MV-4-11 (cell line): ENCODE results near the gene DLK2.
"Not testable (repeated sequence)": the region's sequence is repeated elsewhere in the genome, so short reads cannot be mapped to it uniquely, and the experiment has no call there.

Experiments
- DNase-seq: peaks from one replicate; lab custom pipeline; 2025; lab: John Stamatoyannopoulos, UW

Gene DLK2

GRCh38 chr6:43455531-43456428 lies at the start of gene DLK2:
Gene DLK2, minus strand, starts transcription at chr6:43455548. Its CDS starts 723 bp downstream, at chr6:43454825.
- DNase-seq: no peak

- DNase-seq: no peak
Observed at GRCh38 chr6:43503443-43503842, 48.1 kb upstream of the DLK2 start.

- DNase-seq: no peak
Observed at GRCh38 chr6:43502666-43503065, 47.3 kb upstream of the DLK2 start.

- DNase-seq: no peak
Observed at GRCh38 chr6:43500921-43501320, 45.6 kb upstream of the DLK2 start.

GRCh38 chr6:43499028-43499815 lies 43.9 kb upstream of the DLK2 start:
- DNase-seq: no peak

- DNase-seq: not testable (repeated sequence)
Observed at GRCh38 chr6:43498291-43498690, 42.9 kb upstream of the DLK2 start.

GRCh38 chr6:43497689-43498088 lies 42.3 kb upstream of the DLK2 start:
- DNase-seq: no peak

GRCh38 chr6:43497129-43497396 lies 41.7 kb upstream of the DLK2 start:
- DNase-seq: no peak

GRCh38 chr6:43496370-43497128 lies 41.2 kb upstream of the DLK2 start:
- no peak for DNase-seq

- DNase-seq: no peak
Observed at GRCh38 chr6:43495409-43495941, 40.1 kb upstream of the DLK2 start.

GRCh38 chr6:43494766-43495165 lies 39.4 kb upstream of the DLK2 start:
- no peak for DNase-seq

GRCh38 chr6:43494321-43494720 lies 39.0 kb upstream of the DLK2 start:
- DNase-seq: no peak

GRCh38 chr6:43493833-43494232 lies 38.5 kb upstream of the DLK2 start:
- DNase-seq: no peak

- no peak for DNase-seq
Observed at GRCh38 chr6:43493230-43493629, 37.9 kb upstream of the DLK2 start.

GRCh38 chr6:43492673-43493072 lies 37.3 kb upstream of the DLK2 start:
- no peak for DNase-seq

GRCh38 chr6:43491750-43492661 lies 36.7 kb upstream of the DLK2 start:
- DNase-seq: no peak

GRCh38 chr6:43490523-43490939 lies 35.2 kb upstream of the DLK2 start:
- no peak for DNase-seq

- DNase-seq: no peak
Observed at GRCh38 chr6:43489277-43490072, 34.1 kb upstream of the DLK2 start.

GRCh38 chr6:43488667-43489276 lies 33.4 kb upstream of the DLK2 start:
- DNase-seq: no peak
